D721Med (cell line): ENCODE results near the gene GAS7.
"Not testable (repeated sequence)": the region's sequence is repeated elsewhere in the genome, so short reads cannot be mapped to it uniquely, and the experiment has no call there.

ENCODE experiments used
- DNase-seq: peaks from one replicate; pipeline ENCODE4 v3.0.0; 2011; ENCODE audit warnings: low spot score; ENCODE audit not compliant: insufficient read length
- FAIRE-seq: peaks from 2 replicates; lab custom pipeline; 2011; peaks lifted over from hg19 to GRCh38; lab: Jason Lieb, UNC
- CTCF ChIP-seq: IDR thresholded peaks from 2 replicates; pipeline ENCODE4 v1.5.1; 2012; ENCODE audit warnings: mild to moderate bottlenecking, control low read depth; ENCODE audit not compliant: insufficient read depth; ENCODE audit errors: missing control alignments

Gene GAS7

GRCh38 chr17:10061111-10061845 is 137.1 kb downstream of the GAS7 start:
- TF ChIP-seq CTCF, result no peak
- DNase-seq (no peak), FAIRE-seq (no peak)

DNA sequence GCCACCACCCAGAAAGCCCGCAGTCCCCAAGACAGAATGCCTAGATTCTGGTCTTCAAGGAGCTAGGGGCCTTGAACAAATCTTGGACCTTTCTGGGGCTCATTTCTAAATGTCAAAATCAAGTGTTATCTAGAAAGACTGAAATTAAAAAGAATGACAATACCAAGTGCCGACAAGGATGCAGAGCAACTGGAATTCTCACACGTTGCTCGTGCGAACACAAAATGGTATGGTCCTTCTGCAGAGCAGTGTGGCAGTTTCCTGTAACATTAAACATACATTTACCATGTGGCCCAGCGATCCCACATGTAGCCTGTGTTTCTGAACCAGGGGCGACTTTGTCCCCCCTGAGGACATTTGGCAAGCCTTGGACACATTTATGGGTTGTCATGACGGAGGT is 137.9 kb downstream of the GAS7 start:
- TF ChIP-seq CTCF, result no peak
- no peak for FAIRE-seq

DNA sequence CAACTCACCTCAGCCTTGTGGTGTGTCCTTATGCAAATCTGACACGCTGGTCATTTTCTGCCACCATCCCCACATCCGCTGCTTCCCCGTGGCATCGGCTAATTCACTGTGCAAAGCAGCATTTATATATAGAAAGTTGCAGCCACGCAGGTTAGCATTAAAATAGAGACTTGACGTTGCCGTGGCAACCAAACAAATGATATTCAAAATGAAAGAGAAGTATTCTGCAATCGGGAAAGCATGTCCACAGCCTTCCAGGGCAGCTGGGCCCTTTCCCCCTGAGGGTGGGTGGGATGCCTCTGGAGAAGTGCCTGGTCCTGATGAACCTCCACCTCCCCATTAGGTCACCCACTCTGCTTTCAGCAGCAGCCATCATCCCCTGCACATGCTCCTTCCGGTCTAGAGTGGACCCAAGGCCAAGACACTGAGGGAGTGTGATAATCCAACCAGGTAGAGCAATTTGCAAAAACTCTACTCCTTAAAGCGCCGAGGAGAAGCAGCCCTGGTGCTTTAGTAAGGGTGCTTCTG is 138.7 kb downstream of the GAS7 start:
- no peak for TF ChIP-seq CTCF
- DNase-seq (no peak), FAIRE-seq (no peak)

More for the DNA sequence above, 137.9 kb downstream of the GAS7 start:
- no peak for DNase-seq

- no peak for TF ChIP-seq CTCF
- FAIRE-seq, result no peak
These were observed 139.3 kb downstream of the GAS7 start for GRCh38 chr17:10058921-10059683.

GRCh38 chr17:10057466-10057865 is 140.9 kb downstream of the GAS7 start:
- DNase-seq, result not testable (repeated sequence)

More at GRCh38 chr17:10058921-10059683, 139.3 kb downstream of the GAS7 start:
- DNase-seq, result no peak

GRCh38 chr17:10055262-10055975 is 143.0 kb downstream of the GAS7 start:
- TF ChIP-seq CTCF, result no peak
- DNase-seq, result no peak
- no peak for FAIRE-seq

More at GRCh38 chr17:10057466-10057865, 140.9 kb downstream of the GAS7 start:
- not testable (repeated sequence) for FAIRE-seq
